GM23338 (cell line): ENCODE data around the gene EMX1. TPM values are rescaled to one million over a fixed set of nuclear protein-coding genes. Genes with fewer than 3 reads are reported as not detected.

Source experiments
- ATAC-seq: fragments of 200-7000 bp; cut with Tn5 transposase; 3 replicates; pipeline ENCODE4 v1.9.1; 2020
- DNase-seq: peaks from one replicate; pipeline ENCODE4 v3.0.0-alpha.2; 2015; ENCODE audit warnings: low spot score
- H2AFZ ChIP-seq: fragments of 200-600 bp; sonication (generic); 2 replicates; pipeline ENCODE4 v1.8.0; 2016; ENCODE audit warnings: antibody characterized with exemption, mild to moderate bottlenecking, moderate library complexity
- H3F3A ChIP-seq: fragments of 200-600 bp; sonication (generic); replicated peaks from 2 replicates; pipeline ENCODE4 v1.8.0; 2017; ENCODE audit warnings: antibody characterized with exemption, mixed run types, low read depth
- H3K27ac ChIP-seq: fragments of 200-600 bp; sonication (generic); 2 replicates; pipeline ENCODE4 v1.6.1; 2016; ENCODE audit warnings: low read depth
- H3K27me3 ChIP-seq: fragments of 200-600 bp; sonication (generic); 2 replicates; pipeline ENCODE4 v1.8.0; 2016; ENCODE audit warnings: mild to moderate bottlenecking, mixed run types, moderate library complexity; ENCODE audit not compliant: insufficient read depth
- H3K36me3 ChIP-seq: fragments of 200-600 bp; sonication (generic); 2 replicates; pipeline ENCODE4 v1.8.0; 2016; ENCODE audit warnings: mild to moderate bottlenecking; ENCODE audit not compliant: insufficient read depth
- H3K4me1 ChIP-seq: fragments of 200-600 bp; sonication (generic); 2 replicates; pipeline ENCODE4 v1.8.0; 2016; ENCODE audit warnings: mild to moderate bottlenecking, moderate library complexity; ENCODE audit not compliant: insufficient read depth
- H3K4me2 ChIP-seq: fragments of 200-600 bp; sonication (generic); 2 replicates; pipeline ENCODE4 v1.7.1; 2017; ENCODE audit warnings: mixed run types
- H3K4me3 ChIP-seq: fragments of 200-600 bp; sonication (generic); 2 replicates; pipeline ENCODE4 v1.6.1; 2016; ENCODE audit warnings: mixed run types
- H3K79me2 ChIP-seq: fragments of 200-600 bp; sonication (generic); replicated peaks from 2 replicates; pipeline ENCODE4 v1.8.0; 2017; ENCODE audit warnings: mild to moderate bottlenecking; ENCODE audit not compliant: insufficient read depth
- H3K9me2 ChIP-seq: fragments of 200-600 bp; sonication (generic); 2 replicates; pipeline ENCODE4 v1.8.0; 2017; ENCODE audit not compliant: insufficient read depth
- H4K20me1 ChIP-seq: fragments of 200-600 bp; sonication (generic); replicated peaks from 2 replicates; pipeline ENCODE4 v1.8.0; 2017; ENCODE audit warnings: mild to moderate bottlenecking; ENCODE audit not compliant: insufficient read depth
- H3K27ac Mint-ChIP-seq: 2 replicates; pipeline ENCODE4 v1.8.0; 2020; ENCODE audit warnings: inconsistent platforms, mild to moderate bottlenecking, moderate library complexity, mixed read lengths
- H3K27me3 Mint-ChIP-seq: 3 replicates; pipeline ENCODE4 v1.8.0; 2022; ENCODE audit warnings: low read depth, mild to moderate bottlenecking, moderate library complexity, mixed read lengths, inconsistent platforms; ENCODE audit not compliant: insufficient read depth, poor library complexity
- H3K36me3 Mint-ChIP-seq: 3 replicates; pipeline ENCODE4 v1.8.0; 2021; ENCODE audit warnings: low read depth, mild to moderate bottlenecking, inconsistent platforms, moderate library complexity, mixed read lengths
- H3K4me1 Mint-ChIP-seq: 3 replicates; pipeline ENCODE4 v1.8.0; 2020; ENCODE audit warnings: mild to moderate bottlenecking, inconsistent platforms, mixed read lengths
- H3K4me3 Mint-ChIP-seq: 3 replicates; pipeline ENCODE4 v1.8.0; 2021; ENCODE audit warnings: moderate library complexity, mild to moderate bottlenecking, inconsistent platforms, mixed read lengths
- H3K9me3 Mint-ChIP-seq: 3 replicates; pipeline ENCODE4 v1.8.0; 2020; ENCODE audit warnings: moderate library complexity, mild to moderate bottlenecking, inconsistent platforms, mixed read lengths
- CREB1 ChIP-seq: fragments of 250-450 bp; sonication (Bioruptor Pico); IDR thresholded peaks from 2 replicates; pipeline ENCODE4 v1.5.0; 2020; ENCODE audit warnings: low read depth, mild to moderate bottlenecking, moderate library complexity
- polyA plus RNA-seq: library from polyadenylated mRNA; unstranded; fragments of >200 nt; fragmentation: Nextera tagmentation; extraction: Ambion mirVana; gene quantifications from 2 replicates; pipeline ENCODE4 v1.2.1, GENCODE V29; 2016
- total RNA-seq: library from RNA; depleted of rRNA; stranded (reverse); fragments of >200 nt; shearing (Covaris generic); gene quantifications from 2 replicates; pipeline ENCODE4 v1.2.3, GENCODE V29; 2014
- TF ChIP-seq, protein P1 (sequence below): fragments of 250-450 bp; sonication (Bioruptor Pico); IDR thresholded peaks from 2 replicates; pipeline ENCODE4 v1.5.0; 2020; ENCODE audit warnings: mild to moderate bottlenecking, moderate library complexity

EMX1 gene
- total and polyA plus RNA-seq, 2 experiments from 2014 or later, result 3.9 to 7.9 TPM

DNA sequence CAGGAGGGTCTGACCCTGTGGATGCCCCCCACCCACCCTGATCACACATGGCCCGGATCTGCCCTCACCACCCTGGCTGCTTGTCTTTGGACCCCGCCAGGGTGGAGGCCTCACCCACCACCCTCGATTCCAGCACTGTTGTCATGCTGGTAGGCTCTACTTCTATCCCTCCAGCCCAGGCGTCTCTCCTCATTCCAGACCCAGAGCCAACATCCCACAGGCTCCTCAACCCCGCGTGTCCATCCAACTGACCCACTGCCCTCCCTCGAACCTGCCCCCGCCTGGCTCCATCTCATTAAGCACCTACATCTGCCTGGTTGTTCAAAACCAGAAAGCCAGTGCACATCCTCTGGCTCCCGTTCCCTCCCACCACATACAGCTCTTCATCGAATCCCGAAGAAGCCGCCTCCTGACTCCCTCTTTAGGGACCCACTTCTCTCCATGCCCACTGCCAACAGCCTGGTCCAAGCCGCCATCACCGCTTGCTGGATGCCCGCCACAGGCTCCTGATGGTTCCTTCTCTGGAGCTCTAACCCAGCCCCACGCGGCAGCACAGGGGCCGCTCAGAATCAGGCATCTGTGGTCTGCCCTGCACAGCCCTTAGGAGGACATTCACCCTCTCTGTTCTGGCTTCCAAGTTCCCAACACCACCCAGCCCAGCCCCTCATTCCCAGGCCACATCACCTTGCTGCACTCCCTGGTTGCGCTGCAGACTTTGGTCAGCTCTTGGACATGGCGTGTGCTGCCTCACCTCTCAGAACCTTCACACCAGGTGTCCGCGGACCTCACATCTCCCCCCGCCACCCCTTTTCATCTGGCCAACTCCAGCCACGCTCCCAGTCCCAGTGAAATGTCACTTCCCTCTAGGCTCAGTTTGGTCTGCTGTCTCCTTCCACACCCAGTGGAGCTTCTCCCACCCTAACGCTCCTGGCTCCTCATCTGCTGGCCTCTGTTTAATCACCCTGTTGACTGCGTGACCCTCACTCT is 43.0 kb downstream of the EMX1 start:
- Histone ChIP-seq H3K79me2 (no peaks in the 10 kb centered on the region), H3K27ac (no peak overlapping the region), H3K4me1 (peaks cover 26% of the 10 kb centered on the region; the same call in 1 of the 2 replicates), H3K4me2 (no peak overlapping the region), H3K4me3 (no peak overlapping the region), H3F3A (no peaks in the 10 kb centered on the region), H3K27me3 (no peaks in the 10 kb centered on the region), H3K36me3 (no peaks in the 10 kb centered on the region; the same call in 1 of the 2 replicates), H3K9me2 (0 out of 2 replicates have a peak, but pooled peaks cover 3% of the 10 kb centered on the region), H4K20me1 (no peaks in the 10 kb centered on the region), H2AFZ (no peak overlapping the region)
- H3K27ac Mint-ChIP-seq, result no peak overlapping the region
- H3K9me3 Mint-ChIP-seq, result no peaks in the 10 kb centered on the region
- DNase-seq (no peak), ATAC-seq (no peak)
- no peak for TF ChIP-seq CREB1 (CRISPR knock-in tag)
- TF ChIP-seq, protein P1, sequence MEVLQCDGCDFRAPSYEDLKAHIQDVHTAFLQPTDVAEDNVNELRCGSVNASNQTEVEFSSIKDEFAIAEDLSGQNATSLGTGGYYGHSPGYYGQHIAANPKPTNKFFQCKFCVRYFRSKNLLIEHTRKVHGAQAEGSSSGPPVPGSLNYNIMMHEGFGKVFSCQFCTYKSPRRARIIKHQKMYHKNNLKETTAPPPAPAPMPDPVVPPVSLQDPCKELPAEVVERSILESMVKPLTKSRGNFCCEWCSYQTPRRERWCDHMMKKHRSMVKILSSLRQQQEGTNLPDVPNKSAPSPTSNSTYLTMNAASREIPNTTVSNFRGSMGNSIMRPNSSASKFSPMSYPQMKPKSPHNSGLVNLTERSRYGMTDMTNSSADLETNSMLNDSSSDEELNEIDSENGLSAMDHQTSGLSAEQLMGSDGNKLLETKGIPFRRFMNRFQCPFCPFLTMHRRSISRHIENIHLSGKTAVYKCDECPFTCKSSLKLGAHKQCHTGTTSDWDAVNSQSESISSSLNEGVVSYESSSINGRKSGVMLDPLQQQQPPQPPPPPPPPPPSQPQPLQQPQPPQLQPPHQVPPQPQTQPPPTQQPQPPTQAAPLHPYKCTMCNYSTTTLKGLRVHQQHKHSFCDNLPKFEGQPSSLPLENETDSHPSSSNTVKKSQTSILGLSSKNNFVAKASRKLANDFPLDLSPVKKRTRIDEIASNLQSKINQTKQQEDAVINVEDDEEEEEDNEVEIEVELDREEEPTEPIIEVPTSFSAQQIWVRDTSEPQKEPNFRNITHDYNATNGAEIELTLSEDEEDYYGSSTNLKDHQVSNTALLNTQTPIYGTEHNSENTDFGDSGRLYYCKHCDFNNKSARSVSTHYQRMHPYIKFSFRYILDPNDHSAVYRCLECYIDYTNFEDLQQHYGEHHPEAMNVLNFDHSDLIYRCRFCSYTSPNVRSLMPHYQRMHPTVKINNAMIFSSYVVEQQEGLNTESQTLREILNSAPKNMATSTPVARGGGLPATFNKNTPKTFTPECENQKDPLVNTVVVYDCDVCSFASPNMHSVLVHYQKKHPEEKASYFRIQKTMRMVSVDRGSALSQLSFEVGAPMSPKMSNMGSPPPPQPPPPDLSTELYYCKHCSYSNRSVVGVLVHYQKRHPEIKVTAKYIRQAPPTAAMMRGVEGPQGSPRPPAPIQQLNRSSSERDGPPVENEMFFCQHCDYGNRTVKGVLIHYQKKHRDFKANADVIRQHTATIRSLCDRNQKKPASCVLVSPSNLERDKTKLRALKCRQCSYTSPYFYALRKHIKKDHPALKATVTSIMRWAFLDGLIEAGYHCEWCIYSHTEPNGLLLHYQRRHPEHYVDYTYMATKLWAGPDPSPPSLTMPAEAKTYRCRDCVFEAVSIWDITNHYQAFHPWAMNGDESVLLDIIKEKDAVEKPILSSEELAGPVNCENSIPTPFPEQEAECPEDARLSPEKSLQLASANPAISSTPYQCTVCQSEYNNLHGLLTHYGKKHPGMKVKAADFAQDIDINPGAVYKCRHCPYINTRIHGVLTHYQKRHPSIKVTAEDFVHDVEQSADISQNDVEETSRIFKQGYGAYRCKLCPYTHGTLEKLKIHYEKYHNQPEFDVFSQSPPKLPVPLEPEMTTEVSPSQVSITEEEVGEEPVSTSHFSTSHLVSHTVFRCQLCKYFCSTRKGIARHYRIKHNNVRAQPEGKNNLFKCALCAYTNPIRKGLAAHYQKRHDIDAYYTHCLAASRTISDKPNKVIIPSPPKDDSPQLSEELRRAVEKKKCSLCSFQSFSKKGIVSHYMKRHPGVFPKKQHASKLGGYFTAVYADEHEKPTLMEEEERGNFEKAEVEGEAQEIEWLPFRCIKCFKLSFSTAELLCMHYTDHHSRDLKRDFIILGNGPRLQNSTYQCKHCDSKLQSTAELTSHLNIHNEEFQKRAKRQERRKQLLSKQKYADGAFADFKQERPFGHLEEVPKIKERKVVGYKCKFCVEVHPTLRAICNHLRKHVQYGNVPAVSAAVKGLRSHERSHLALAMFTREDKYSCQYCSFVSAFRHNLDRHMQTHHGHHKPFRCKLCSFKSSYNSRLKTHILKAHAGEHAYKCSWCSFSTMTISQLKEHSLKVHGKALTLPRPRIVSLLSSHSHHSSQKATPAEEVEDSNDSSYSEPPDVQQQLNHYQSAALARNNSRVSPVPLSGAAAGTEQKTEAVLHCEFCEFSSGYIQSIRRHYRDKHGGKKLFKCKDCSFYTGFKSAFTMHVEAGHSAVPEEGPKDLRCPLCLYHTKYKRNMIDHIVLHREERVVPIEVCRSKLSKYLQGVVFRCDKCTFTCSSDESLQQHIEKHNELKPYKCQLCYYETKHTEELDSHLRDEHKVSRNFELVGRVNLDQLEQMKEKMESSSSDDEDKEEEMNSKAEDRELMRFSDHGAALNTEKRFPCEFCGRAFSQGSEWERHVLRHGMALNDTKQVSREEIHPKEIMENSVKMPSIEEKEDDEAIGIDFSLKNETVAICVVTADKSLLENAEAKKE (CRISPR knock-in tag), result no peak
- peaks cover 54% of the 10 kb centered on the region for H3K4me1 Mint-ChIP-seq
- H3K4me3 Mint-ChIP-seq, result no peak overlapping the region
- H3K36me3 Mint-ChIP-seq, result peaks cover 14% of the 10 kb centered on the region
- H3K27me3 Mint-ChIP-seq, result peaks cover 39% of the 10 kb centered on the region
